ENCODE data around the gene FHDC1.
A peak's percentile ranks its signal among the peaks of the same experiment; 100 is the strongest.

FHDC1 gene

DNA sequence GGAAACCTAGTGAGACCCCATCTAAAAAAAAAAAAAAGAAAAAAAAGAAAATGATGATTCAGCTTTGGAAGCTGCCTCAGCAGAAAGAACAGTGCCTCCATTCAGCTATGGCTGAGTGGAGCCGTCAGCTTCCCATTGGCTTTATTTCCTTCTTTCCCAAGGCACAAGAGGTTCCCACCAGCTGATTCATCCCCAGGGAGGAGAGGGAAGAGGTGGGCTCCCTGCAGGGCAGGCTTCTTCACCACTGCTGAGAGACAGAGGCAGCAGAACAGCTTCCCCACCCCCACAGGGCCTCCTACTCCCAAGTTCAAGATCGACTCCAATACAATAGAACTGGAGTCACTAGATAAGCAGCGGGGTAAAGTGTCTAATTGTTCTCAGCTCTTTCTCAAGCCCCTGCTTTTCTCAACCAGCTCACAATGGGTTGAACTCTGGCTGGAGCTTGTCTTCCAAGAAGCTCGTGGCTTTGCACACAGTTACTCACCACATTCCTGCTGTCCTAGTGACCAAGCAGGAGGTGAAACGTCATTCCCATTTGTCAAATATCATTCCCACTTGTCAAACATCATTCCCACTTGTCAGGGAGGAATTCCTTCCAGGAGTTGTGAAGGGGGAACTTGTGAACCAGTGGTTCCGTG lies 47.8 kb downstream of the FHDC1 start:
- Histone ChIP-seq H3K36me3 (ENCODE audit: control insufficient read depth, insufficient read depth, low read length) (no peaks in the 10 kb centered on the region), H3K9ac (ENCODE audit: low read depth, low read length) (no peak overlapping the region), H3K27ac (ENCODE audit: low read depth, low read length) (peak overlapping the region; percentile 6), H3K4me1 (ENCODE audit: control insufficient read depth, insufficient read depth, low read length) (peaks cover 17% of the 10 kb centered on the region; the same call in 1 of the 2 replicates), H3K4me3 (ENCODE audit: low read depth, low read length) (no peak overlapping the region), H3K9me3 (ENCODE audit: control insufficient read depth, insufficient read depth, low read length) (no peaks in the 10 kb centered on the region), H3K27me3 (ENCODE audit: control insufficient read depth, insufficient read depth, low read length) (no peaks in the 10 kb centered on the region)

DNA sequence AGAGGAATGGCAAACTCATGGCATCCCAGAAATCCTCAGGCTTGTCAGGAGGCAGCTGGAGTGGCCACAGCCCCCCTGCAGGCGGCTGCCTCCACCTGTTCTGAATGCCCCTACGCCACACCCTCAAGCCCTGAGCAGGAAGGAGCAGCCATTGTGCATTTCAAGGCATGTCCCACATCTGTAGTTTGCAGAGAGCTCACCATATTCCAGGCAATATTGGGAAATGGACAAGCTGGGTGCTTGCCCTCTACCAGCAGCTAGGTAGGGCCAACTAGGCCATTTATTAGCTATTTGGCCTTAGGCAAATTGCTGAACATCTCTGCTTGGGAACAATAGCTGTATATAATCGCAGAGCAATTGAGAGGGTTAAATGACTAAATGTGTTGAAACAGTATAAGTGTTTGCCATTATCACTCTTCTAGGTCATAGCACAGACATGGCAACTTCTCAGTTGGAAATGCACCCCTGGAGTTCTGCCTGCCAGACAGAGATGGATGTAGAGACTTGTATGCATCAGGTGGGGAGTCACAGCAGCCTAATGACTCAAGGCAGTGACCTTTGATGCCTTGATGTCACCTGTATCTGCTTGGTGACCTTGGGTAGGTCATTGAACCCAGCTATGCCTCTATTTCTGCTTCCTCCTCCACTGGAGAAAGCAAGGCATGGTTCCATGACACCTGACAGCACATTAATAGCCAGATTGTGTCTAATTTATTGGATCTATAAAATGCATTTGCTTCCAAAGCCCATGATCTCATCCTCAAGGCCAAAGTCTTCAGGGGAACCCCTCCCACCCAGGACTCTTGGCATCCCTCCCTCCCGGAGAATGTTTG lies 52.8 kb downstream of the FHDC1 start:
- Histone ChIP-seq H3K4me3 (ENCODE audit: low read depth, low read length) (no peak overlapping the region), H3K9me3 (ENCODE audit: control insufficient read depth, insufficient read depth, low read length) (no peaks in the 10 kb centered on the region), H3K36me3 (ENCODE audit: control insufficient read depth, insufficient read depth, low read length) (no peaks in the 10 kb centered on the region), H3K9ac (ENCODE audit: low read depth, low read length) (no peak overlapping the region), H3K27ac (ENCODE audit: low read depth, low read length) (no peak overlapping the region), H3K27me3 (ENCODE audit: control insufficient read depth, insufficient read depth, low read length) (no peaks in the 10 kb centered on the region), H3K4me1 (ENCODE audit: control insufficient read depth, insufficient read depth, low read length) (no peaks in the 10 kb centered on the region)

DNA sequence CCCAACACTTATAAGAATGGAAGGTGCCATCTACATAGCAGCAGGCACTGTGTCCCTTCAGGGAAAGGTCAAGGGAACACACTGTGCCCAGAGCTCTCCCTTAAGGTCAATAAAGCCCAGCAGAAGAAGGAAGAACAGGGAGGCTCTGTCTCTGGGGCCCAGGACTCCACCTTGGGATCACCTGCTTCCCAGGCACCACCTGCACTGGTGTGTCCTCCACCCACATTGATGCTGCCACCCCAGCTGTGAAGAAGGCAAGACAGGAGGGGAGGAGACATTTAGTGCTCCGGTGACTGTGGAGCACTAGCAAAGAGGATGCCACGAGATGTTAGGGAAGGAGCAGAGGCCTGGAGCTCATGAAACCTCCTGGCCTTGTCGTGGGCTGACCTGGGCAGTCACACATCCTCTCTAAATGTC lies 53.4 kb downstream of the FHDC1 start:
- H3K36me3 ChIP-seq (ENCODE audit: control insufficient read depth, insufficient read depth, low read length) = no peaks in the 10 kb centered on the region
- no peak overlapping the region for H3K27ac ChIP-seq (ENCODE audit: low read depth, low read length)
- no peaks in the 10 kb centered on the region for H3K4me1 ChIP-seq (ENCODE audit: control insufficient read depth, insufficient read depth, low read length)
- H3K9ac ChIP-seq (ENCODE audit: low read depth, low read length) = no peak overlapping the region
- no peaks in the 10 kb centered on the region for H3K27me3 ChIP-seq (ENCODE audit: control insufficient read depth, insufficient read depth, low read length)
- no peak overlapping the region for H3K4me3 ChIP-seq (ENCODE audit: low read depth, low read length)
- H3K9me3 ChIP-seq (ENCODE audit: control insufficient read depth, insufficient read depth, low read length) = no peaks in the 10 kb centered on the region

DNA sequence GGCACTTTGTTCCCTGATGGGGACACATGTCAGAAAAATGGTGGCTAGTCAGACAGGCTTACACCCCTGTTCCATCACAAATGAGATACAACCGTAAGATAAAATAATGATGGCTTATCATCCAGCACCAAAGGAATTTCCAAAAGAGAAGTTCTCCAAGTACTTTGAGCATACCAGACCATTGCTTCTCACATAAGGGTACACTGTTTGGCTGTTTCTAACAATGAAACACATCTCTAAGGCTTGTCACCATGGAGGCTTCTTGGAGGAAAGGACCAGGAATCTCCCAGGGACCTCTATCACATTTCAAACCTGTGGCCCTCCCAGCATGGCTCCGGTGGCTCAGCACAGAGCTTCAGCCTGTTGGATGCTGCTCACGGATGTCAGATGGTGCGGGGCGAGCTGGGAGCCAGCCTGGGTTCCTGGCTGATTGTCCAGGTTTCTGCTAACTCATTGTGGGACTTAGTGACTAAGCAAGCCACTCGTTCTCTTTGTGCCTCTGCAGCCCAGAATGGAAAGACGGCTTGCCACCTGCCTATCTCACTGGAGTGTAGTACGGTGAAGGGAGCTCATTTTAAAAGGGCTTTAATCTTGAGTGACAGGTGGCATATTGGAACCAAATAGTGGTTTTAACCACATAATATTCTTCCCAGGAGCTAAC lies 54.5 kb downstream of the FHDC1 start:
- Histone ChIP-seq H3K4me3 (ENCODE audit: low read depth, low read length) (no peak overlapping the region), H3K27ac (ENCODE audit: low read depth, low read length) (no peak overlapping the region), H3K9ac (ENCODE audit: low read depth, low read length) (no peak overlapping the region), H3K4me1 (ENCODE audit: control insufficient read depth, insufficient read depth, low read length) (no peaks in the 10 kb centered on the region), H3K36me3 (ENCODE audit: control insufficient read depth, insufficient read depth, low read length) (no peaks in the 10 kb centered on the region), H3K9me3 (ENCODE audit: control insufficient read depth, insufficient read depth, low read length) (no peaks in the 10 kb centered on the region), H3K27me3 (ENCODE audit: control insufficient read depth, insufficient read depth, low read length) (no peaks in the 10 kb centered on the region)

DNA sequence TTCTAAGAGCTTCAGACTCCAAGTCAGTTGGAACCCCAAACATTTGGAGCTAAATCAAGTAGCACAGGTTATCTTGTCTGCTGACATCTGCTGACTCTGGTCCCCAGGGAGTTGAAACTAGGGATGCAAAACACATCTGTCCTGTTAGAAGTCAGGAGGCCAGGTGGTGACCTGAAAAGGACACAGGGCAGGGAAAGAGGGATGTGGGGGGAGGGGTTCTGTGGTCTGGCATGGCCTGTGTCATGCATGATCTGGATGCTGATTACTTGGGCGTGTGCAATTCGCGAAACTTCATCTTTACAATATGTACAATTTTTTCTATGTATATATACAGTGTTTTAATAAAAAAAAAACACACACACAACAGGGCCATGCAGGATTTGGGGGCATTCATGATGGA lies 55.3 kb downstream of the FHDC1 start:
- Histone ChIP-seq H3K27ac (ENCODE audit: low read depth, low read length) (no peak overlapping the region), H3K9me3 (ENCODE audit: control insufficient read depth, insufficient read depth, low read length) (no peaks in the 10 kb centered on the region), H3K36me3 (ENCODE audit: control insufficient read depth, insufficient read depth, low read length) (no peaks in the 10 kb centered on the region), H3K27me3 (ENCODE audit: control insufficient read depth, insufficient read depth, low read length) (no peaks in the 10 kb centered on the region), H3K9ac (ENCODE audit: low read depth, low read length) (no peak overlapping the region), H3K4me3 (ENCODE audit: low read depth, low read length) (no peak overlapping the region), H3K4me1 (ENCODE audit: control insufficient read depth, insufficient read depth, low read length) (peaks cover 5% of the 10 kb centered on the region)

DNA sequence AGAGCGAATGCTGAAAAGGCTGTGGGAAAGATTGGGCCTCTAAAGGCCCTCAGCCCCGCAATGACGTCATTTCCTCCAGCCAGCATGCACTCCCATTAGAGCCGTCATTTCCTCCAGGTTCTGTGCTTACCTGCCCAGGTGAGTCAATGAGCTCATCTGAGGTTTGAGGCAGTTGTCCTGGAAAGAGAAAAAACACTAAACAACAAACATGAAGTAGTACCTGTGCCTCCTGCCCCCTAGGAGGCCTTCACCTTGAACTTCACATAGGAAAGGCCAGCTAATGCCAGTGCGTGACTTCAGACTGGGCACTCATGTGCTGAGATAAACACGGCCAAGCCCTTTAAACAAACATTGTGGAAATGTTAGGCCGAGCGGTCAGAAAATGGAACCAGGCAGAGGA lies 55.9 kb downstream of the FHDC1 start:
- no peaks in the 10 kb centered on the region for H3K9me3 ChIP-seq (ENCODE audit: control insufficient read depth, insufficient read depth, low read length)
- H3K9ac ChIP-seq (ENCODE audit: low read depth, low read length) = no peak overlapping the region
- no peak overlapping the region for H3K4me3 ChIP-seq (ENCODE audit: low read depth, low read length)
- no peak overlapping the region for H3K27ac ChIP-seq (ENCODE audit: low read depth, low read length)
- H3K36me3 ChIP-seq (ENCODE audit: control insufficient read depth, insufficient read depth, low read length) = no peaks in the 10 kb centered on the region
- no peaks in the 10 kb centered on the region for H3K27me3 ChIP-seq (ENCODE audit: control insufficient read depth, insufficient read depth, low read length)
- peaks cover 9% of the 10 kb centered on the region for H3K4me1 ChIP-seq (ENCODE audit: control insufficient read depth, insufficient read depth, low read length)

DNA sequence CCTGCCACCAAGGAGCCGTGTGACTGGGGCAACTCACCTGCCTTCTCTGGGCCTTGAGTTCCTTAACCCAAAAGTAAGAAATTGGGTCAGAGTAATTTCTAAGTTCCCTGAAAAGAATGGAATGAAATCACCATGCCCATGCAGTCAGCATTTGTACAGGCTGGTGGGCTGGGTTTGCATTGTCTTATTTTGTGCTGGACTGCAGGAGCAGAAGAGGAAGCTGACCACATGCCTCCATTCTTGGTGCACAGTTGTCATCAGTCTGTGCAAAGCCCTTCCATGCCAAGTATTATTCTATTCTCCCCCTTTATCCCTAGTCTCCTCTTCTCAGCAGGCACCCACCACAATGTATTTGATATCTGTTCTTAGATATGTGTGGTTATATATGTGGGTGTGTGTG lies 56.3 kb downstream of the FHDC1 start:
- Histone ChIP-seq H3K4me1 (ENCODE audit: control insufficient read depth, insufficient read depth, low read length) (peaks cover 9% of the 10 kb centered on the region), H3K9me3 (ENCODE audit: control insufficient read depth, insufficient read depth, low read length) (no peaks in the 10 kb centered on the region), H3K27me3 (ENCODE audit: control insufficient read depth, insufficient read depth, low read length) (no peaks in the 10 kb centered on the region), H3K27ac (ENCODE audit: low read depth, low read length) (no peak overlapping the region), H3K4me3 (ENCODE audit: low read depth, low read length) (no peak overlapping the region), H3K36me3 (ENCODE audit: control insufficient read depth, insufficient read depth, low read length) (no peaks in the 10 kb centered on the region), H3K9ac (ENCODE audit: low read depth, low read length) (no peak overlapping the region)

DNA sequence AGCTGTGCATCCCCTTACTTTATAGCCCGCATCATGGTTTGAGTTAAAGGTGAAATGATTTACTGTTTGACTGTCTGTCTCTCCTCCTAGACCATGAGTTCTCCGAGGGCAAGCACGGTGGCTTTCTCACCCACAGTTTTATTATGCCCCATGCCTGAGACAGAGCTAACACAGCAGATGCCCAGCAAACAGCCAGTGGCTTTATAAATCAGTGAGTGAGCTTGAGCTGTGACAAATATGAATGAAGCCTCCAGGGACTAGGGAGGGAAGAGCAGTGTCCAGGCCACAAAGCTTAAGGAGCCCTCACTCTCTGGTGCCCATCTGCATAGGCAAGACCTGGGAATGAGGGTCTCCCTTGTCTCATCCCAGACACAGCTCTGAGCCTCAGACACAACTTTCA lies 57.9 kb downstream of the FHDC1 start:
- Histone ChIP-seq H3K27me3 (ENCODE audit: control insufficient read depth, insufficient read depth, low read length) (no peaks in the 10 kb centered on the region), H3K4me1 (ENCODE audit: control insufficient read depth, insufficient read depth, low read length) (peaks cover 9% of the 10 kb centered on the region), H3K4me3 (ENCODE audit: low read depth, low read length) (no peak overlapping the region), H3K9me3 (ENCODE audit: control insufficient read depth, insufficient read depth, low read length) (no peaks in the 10 kb centered on the region), H3K27ac (ENCODE audit: low read depth, low read length) (no peak overlapping the region), H3K36me3 (ENCODE audit: control insufficient read depth, insufficient read depth, low read length) (no peaks in the 10 kb centered on the region), H3K9ac (ENCODE audit: low read depth, low read length) (no peak overlapping the region)

DNA sequence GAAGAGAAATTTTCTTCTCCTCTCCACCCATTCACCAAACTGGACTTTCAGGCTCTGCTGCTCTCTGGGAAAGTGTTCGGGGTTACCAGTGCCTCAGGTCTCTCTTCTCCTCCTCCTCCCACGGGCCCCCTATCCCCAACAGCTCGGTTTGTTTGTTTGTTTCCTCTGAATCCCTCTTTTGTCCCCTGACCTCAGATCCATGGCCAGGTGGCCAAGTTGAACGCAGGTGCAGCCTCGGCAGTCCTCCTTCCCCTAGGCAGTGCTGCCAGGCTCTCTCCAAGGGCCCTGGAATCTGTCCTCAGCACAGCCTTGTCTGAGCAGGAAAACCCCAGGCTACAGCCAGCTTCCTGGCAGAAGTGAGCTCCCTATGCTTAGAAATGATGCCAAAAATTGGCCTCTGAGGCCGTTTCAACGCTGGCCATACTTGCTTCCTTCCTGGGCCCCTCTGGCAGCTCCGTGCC lies 60.0 kb downstream of the FHDC1 start:
- Histone ChIP-seq H3K27ac (ENCODE audit: low read depth, low read length) (peak overlapping the region; percentile 61), H3K9ac (ENCODE audit: low read depth, low read length) (no peak overlapping the region), H3K4me1 (ENCODE audit: control insufficient read depth, insufficient read depth, low read length) (peaks cover 10% of the 10 kb centered on the region)

DNA sequence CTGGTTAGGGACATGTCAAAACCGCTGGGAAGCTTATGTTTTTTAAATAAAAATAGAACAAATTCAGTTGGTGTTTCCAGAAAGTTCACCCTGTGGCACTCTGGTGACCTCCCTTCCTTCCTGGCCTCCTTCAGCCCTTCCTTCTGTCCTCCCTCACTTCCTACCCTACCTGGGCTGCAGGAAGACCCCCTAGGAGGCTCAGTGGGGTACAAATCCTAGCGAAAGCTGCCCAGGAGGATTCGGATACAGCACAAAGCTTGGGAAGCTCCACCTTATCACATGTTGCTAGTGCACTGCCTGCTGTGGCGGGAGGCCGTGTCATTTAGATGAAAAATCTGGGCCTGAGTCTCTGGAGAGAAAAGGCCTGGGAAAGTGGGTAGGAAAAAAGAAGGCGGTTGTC lies 60.5 kb downstream of the FHDC1 start:
- Histone ChIP-seq H3K9me3 (ENCODE audit: control insufficient read depth, insufficient read depth, low read length) (no peaks in the 10 kb centered on the region), H3K4me3 (ENCODE audit: low read depth, low read length) (no peak overlapping the region), H3K27ac (ENCODE audit: low read depth, low read length) (peak overlapping the region; percentile 61), H3K4me1 (ENCODE audit: control insufficient read depth, insufficient read depth, low read length) (peaks cover 15% of the 10 kb centered on the region), H3K36me3 (ENCODE audit: control insufficient read depth, insufficient read depth, low read length) (no peaks in the 10 kb centered on the region), H3K9ac (ENCODE audit: low read depth, low read length) (no peak overlapping the region), H3K27me3 (ENCODE audit: control insufficient read depth, insufficient read depth, low read length) (no peaks in the 10 kb centered on the region)

More for the DNA sequence above, 60.0 kb downstream of the FHDC1 start:
- Histone ChIP-seq H3K9me3 (ENCODE audit: control insufficient read depth, insufficient read depth, low read length) (no peaks in the 10 kb centered on the region), H3K36me3 (ENCODE audit: control insufficient read depth, insufficient read depth, low read length) (no peaks in the 10 kb centered on the region), H3K27me3 (ENCODE audit: control insufficient read depth, insufficient read depth, low read length) (no peaks in the 10 kb centered on the region), H3K4me3 (ENCODE audit: low read depth, low read length) (no peak overlapping the region)

DNA sequence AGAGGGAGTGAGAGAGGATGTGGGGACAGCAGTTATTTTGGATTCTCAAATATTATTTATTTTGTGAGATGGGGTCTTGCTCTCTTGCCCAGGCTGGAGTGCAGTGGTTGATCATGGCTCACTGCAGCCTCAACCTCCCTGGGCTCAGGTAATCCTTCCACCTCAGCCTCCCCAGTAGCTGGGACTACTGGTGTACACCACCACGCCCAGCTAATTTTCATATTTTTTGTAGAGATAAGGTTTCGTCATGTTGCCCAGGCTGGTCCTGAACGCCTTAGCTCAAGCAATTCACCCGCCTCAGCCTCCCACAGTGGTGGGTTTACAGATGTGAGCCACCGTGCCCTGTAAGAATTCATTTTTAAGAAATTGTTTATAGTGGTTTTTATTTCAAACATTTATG lies 61.2 kb downstream of the FHDC1 start:
- Histone ChIP-seq H3K27me3 (ENCODE audit: control insufficient read depth, insufficient read depth, low read length) (no peaks in the 10 kb centered on the region), H3K27ac (ENCODE audit: low read depth, low read length) (no peak overlapping the region)

More for the DNA sequence above, 61.2 kb downstream of the FHDC1 start:
- peaks cover 19% of the 10 kb centered on the region for H3K4me1 ChIP-seq (ENCODE audit: control insufficient read depth, insufficient read depth, low read length)
- no peak overlapping the region for H3K4me3 ChIP-seq (ENCODE audit: low read depth, low read length)
- no peaks in the 10 kb centered on the region for H3K36me3 ChIP-seq (ENCODE audit: control insufficient read depth, insufficient read depth, low read length)
- H3K9ac ChIP-seq (ENCODE audit: low read depth, low read length) = no peak overlapping the region
- no peaks in the 10 kb centered on the region for H3K9me3 ChIP-seq (ENCODE audit: control insufficient read depth, insufficient read depth, low read length)
